ENCODE data around the gene PLN. TPM values are rescaled to one million over a fixed set of nuclear protein-coding genes. Genes with fewer than 3 reads are reported as not detected.

The PLN gene
- total and polyA plus RNA-seq, 2 experiments from 2014 or later: not detected

GRCh38 chr6:118502169-118502568 is 45.9 kb upstream of the PLN start:
- Histone ChIP-seq H3K9me3 (ENCODE audit: low read depth) (no peaks in the 10 kb centered on the region), H3K27ac (no peak overlapping the region), H3K4me1 (ENCODE audit: insufficient read depth) (no peaks in the 10 kb centered on the region), H3K27me3 (replicated peaks; ENCODE audit: insufficient read depth) (no peaks in the 10 kb centered on the region), H3K4me3 (no peak overlapping the region), H3K9ac (no peak overlapping the region), H3K36me3 (ENCODE audit: low read depth) (no peaks in the 10 kb centered on the region; the same call in 1 of the 2 replicates), H3K4me2 (ENCODE audit: unreplicated experiment) (no peak overlapping the region), H3K9me2 (ENCODE audit: insufficient read depth) (no peaks in the 10 kb centered on the region; the same call in none of the 2 replicates), H2AFZ (no peak overlapping the region), H3K79me2 (ENCODE audit: insufficient read depth) (peaks cover 7% of the 10 kb centered on the region; the same call in 1 of the 2 replicates), H4K20me1 (ENCODE audit: insufficient read depth) (no peaks in the 10 kb centered on the region), H3F3A (ENCODE audit: insufficient read depth) (no peaks in the 10 kb centered on the region; the same call in 1 of the 2 replicates)
- no peak for TF ChIP-seq EZH2phosphoT487 (IDR thresholded peaks at IDR 0.05; ENCODE audit: insufficient read depth, low read depth)
- no peak for TF ChIP-seq EZH2 (IDR thresholded peaks at IDR 0.05; ENCODE audit: insufficient read depth, poor library complexity, severe bottlenecking)
- WGBS, 2 experiments (ENCODE audit: low coverage in 1 of 2, low lambda C conversion rate in 2 of 2, missing lambda C conversion rate in 2 of 2): 22 to 25% methylated on average over 2 of the region's 2 CpGs
- peak; percentile 4 for DNase-seq
- in situ Hi-C loops (cut with MboI): loop anchor here (10.0 kb wide), 1 partner anchor 217 kb away; no protein-coding TSS in a partner anchor

- Histone ChIP-seq H3K4me1 (ENCODE audit: insufficient read depth) (no peaks in the 10 kb centered on the region), H3K9ac (no peak overlapping the region), H3K4me2 (ENCODE audit: unreplicated experiment) (no peak overlapping the region), H3K9me2 (ENCODE audit: insufficient read depth) (no peaks in the 10 kb centered on the region; the same call in none of the 2 replicates), H3K9me3 (ENCODE audit: low read depth) (no peaks in the 10 kb centered on the region), H3F3A (ENCODE audit: insufficient read depth) (no peaks in the 10 kb centered on the region; the same call in 1 of the 2 replicates), H3K27ac (no peak overlapping the region), H2AFZ (no peak overlapping the region), H3K36me3 (ENCODE audit: low read depth) (no peaks in the 10 kb centered on the region), H3K79me2 (ENCODE audit: insufficient read depth) (peaks cover 9% of the 10 kb centered on the region; the same call in 1 of the 2 replicates), H4K20me1 (ENCODE audit: insufficient read depth) (no peaks in the 10 kb centered on the region), H3K4me3 (no peak overlapping the region), H3K27me3 (replicated peaks; ENCODE audit: insufficient read depth) (no peaks in the 10 kb centered on the region)
- TF ChIP-seq EZH2phosphoT487 (IDR thresholded peaks at IDR 0.05; ENCODE audit: insufficient read depth, low read depth) (no peak), EZH2 (IDR thresholded peaks at IDR 0.05; ENCODE audit: insufficient read depth, poor library complexity, severe bottlenecking) (no peak)
- WGBS, 2 experiments (ENCODE audit: low coverage in 1 of 2, low lambda C conversion rate in 2 of 2, missing lambda C conversion rate in 2 of 2): 79 to 91% methylated on average over 2 of the region's 2 CpGs
- DNase-seq: no peak
- in situ Hi-C loops (cut with MboI): loop anchor here (10.0 kb wide), 1 partner anchor 220 kb away; no protein-coding TSS in a partner anchor
Measured at GRCh38 chr6:118504611-118505010, 43.5 kb upstream of the PLN start.

GRCh38 chr6:118505656-118506055 is 42.4 kb upstream of the PLN start:
- no peak overlapping the region for H2AFZ ChIP-seq
- H3K36me3 ChIP-seq (ENCODE audit: low read depth): 0 out of 2 replicates have a peak, but pooled peaks cover 2% of the 10 kb centered on the region
- H3F3A ChIP-seq (ENCODE audit: insufficient read depth): no peaks in the 10 kb centered on the region; the same call in 1 of the 2 replicates
- WGBS, 2 experiments (ENCODE audit: low coverage in 1 of 2, low lambda C conversion rate in 2 of 2, missing lambda C conversion rate in 2 of 2): 98% methylated on average over 2 of the region's 2 CpGs
- H3K27me3 ChIP-seq (replicated peaks; ENCODE audit: insufficient read depth): no peaks in the 10 kb centered on the region
- H3K27ac ChIP-seq: no peak overlapping the region
- H3K4me2 ChIP-seq (ENCODE audit: unreplicated experiment): no peak overlapping the region
- H3K9me3 ChIP-seq (ENCODE audit: low read depth): no peaks in the 10 kb centered on the region
- no peaks in the 10 kb centered on the region for H4K20me1 ChIP-seq (ENCODE audit: insufficient read depth)
- TF ChIP-seq EZH2 (IDR thresholded peaks at IDR 0.05; ENCODE audit: insufficient read depth, poor library complexity, severe bottlenecking) (no peak), EZH2phosphoT487 (IDR thresholded peaks at IDR 0.05; ENCODE audit: insufficient read depth, low read depth) (no peak)
- H3K4me1 ChIP-seq (ENCODE audit: insufficient read depth): no peaks in the 10 kb centered on the region
- DNase-seq: no peak
- H3K9me2 ChIP-seq (ENCODE audit: insufficient read depth): no peaks in the 10 kb centered on the region; the same call in none of the 2 replicates
- no peak overlapping the region for H3K9ac ChIP-seq
- H3K4me3 ChIP-seq: no peak overlapping the region
- H3K79me2 ChIP-seq (ENCODE audit: insufficient read depth): peaks cover 9% of the 10 kb centered on the region; the same call in 1 of the 2 replicates
- in situ Hi-C loops (cut with MboI): loop anchor here (10.0 kb wide), 1 partner anchor 221 kb away; no protein-coding TSS in a partner anchor

GRCh38 chr6:118506071-118506638 is 41.9 kb upstream of the PLN start:
- 88 to 90% methylated on average over 5 of the region's 5 CpGs for WGBS, 2 experiments (ENCODE audit: low coverage in 1 of 2, low lambda C conversion rate in 2 of 2, missing lambda C conversion rate in 2 of 2)
- Histone ChIP-seq H3K79me2 (ENCODE audit: insufficient read depth) (peaks cover 9% of the 10 kb centered on the region; the same call in 1 of the 2 replicates), H3K9ac (no peak overlapping the region), H3K4me2 (ENCODE audit: unreplicated experiment) (no peak overlapping the region), H3K4me3 (no peak overlapping the region), H3K27ac (no peak overlapping the region), H3K27me3 (replicated peaks; ENCODE audit: insufficient read depth) (no peaks in the 10 kb centered on the region), H4K20me1 (ENCODE audit: insufficient read depth) (no peaks in the 10 kb centered on the region), H3F3A (ENCODE audit: insufficient read depth) (no peaks in the 10 kb centered on the region; the same call in 1 of the 2 replicates), H3K4me1 (ENCODE audit: insufficient read depth) (no peaks in the 10 kb centered on the region), H3K9me2 (ENCODE audit: insufficient read depth) (no peaks in the 10 kb centered on the region; the same call in none of the 2 replicates), H3K36me3 (ENCODE audit: low read depth) (0 out of 2 replicates have a peak, but pooled peaks cover 3% of the 10 kb centered on the region), H2AFZ (no peak overlapping the region), H3K9me3 (ENCODE audit: low read depth) (no peaks in the 10 kb centered on the region)
- in situ Hi-C loops (cut with MboI): loop anchor here (10.0 kb wide), 1 partner anchor 221 kb away; no protein-coding TSS in a partner anchor
- DNase-seq: no peak
- TF ChIP-seq EZH2 (IDR thresholded peaks at IDR 0.05; ENCODE audit: insufficient read depth, poor library complexity, severe bottlenecking) (no peak), EZH2phosphoT487 (IDR thresholded peaks at IDR 0.05; ENCODE audit: insufficient read depth, low read depth) (no peak)
